ENCODE data around the gene CFAP61.

- TF ChIP-seq CTCF (IDR thresholded peaks at IDR 0.05) (no peak), POLR2A (IDR thresholded peaks at IDR 0.05) (no peak)
Measured at GRCh38 chr20:20205141-20205861, 153.0 kb downstream of the CFAP61 start.

Measured in adrenal gland (tissue), 5 donors.